HG02798 (cell line): ENCODE measurements around the gene LGR4.
"Not testable (repeated sequence)": the region's sequence is repeated elsewhere in the genome, so short reads cannot be mapped to it uniquely, and the experiment has no call there.

Source experiments
- ATAC-seq: cut with Tn5 transposase; IDR thresholded peaks from one replicate; pipeline ENCODE4 v1.9.1; 2021; ENCODE audit warnings: mild to moderate bottlenecking; ENCODE audit not compliant: unreplicated experiment, poor library complexity

The LGR4 gene

DNA sequence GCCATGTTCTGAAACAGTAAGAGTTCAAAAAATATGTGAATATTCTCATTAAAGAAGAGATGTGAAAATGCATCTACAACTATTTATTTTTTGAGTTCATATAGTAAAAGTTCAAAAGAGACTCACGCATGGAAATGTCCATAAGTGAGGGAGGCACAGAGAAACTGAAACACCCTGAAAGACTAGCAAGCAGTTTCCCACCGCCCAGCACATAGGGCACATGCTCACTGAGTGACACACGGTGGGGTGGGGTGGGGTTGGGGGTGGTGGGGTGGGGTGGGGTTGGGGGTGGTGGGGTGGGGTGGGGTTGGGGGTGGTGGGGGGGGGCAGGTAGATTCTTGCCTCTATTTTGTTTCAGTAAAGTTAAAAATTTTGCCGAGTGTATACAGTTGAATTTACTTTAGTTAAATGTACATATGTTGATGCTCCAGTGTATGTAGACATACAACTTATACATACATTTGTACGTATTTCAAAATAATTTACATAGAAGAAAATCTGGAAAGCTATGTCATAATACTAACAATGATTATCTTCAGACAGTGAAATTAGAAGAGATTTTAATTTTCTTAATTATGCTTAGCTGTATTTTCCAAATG is 115.9 kb downstream of the LGR4 start:
- no peak for ATAC-seq

DNA sequence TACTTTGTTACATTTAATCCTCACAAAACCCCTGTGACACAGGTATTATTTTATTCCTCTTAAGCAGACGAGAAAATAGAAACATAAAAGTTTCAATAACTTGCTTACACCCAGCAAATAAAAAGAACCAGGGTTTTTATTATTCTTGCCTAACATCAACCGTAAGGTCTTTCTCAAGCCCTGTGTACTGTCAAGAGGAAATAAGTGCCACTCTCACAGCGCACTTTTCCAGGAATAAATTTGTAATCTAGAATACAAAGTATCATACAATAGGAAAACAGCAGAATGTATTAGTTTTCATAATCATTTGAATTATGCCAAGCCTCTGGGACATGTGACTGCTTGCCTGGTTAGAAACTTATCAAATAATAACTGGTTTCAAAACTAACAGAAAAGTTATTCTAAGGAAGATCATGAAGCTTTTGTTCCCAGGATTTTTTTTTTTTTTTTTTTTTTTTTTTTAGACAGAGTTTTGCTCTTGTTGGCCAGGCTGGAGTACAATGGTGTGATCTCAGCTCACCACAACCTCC is 117.0 kb downstream of the LGR4 start:
- no peak for ATAC-seq

DNA sequence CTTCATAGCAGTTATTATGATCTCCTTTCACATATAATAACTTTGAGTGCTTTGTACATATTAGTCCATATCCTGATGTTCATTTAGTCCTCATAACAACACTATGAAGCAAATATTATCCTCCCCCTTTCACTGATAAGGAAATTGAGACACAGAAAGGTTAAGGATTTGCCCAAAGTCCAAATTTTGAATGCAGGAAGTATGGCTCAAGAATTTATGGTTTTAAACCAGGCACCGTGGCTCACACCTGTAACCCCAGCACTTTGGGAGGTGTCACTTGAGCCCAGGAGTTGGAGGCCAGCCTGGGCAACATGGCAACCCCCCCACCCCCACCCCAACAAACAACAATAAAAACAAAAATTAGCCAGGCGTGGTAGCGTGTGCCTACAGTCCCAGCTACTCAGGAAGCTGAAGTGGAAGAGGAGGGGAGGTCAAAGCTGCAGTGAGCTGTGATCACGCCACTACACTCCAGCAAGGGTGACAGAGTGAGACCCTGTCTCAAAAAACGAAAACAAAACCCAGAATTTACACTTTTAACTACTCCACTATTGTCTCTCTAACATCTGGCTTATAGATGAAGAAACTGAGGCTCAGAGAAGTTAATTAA is 118.1 kb downstream of the LGR4 start:
- no peak for ATAC-seq

DNA sequence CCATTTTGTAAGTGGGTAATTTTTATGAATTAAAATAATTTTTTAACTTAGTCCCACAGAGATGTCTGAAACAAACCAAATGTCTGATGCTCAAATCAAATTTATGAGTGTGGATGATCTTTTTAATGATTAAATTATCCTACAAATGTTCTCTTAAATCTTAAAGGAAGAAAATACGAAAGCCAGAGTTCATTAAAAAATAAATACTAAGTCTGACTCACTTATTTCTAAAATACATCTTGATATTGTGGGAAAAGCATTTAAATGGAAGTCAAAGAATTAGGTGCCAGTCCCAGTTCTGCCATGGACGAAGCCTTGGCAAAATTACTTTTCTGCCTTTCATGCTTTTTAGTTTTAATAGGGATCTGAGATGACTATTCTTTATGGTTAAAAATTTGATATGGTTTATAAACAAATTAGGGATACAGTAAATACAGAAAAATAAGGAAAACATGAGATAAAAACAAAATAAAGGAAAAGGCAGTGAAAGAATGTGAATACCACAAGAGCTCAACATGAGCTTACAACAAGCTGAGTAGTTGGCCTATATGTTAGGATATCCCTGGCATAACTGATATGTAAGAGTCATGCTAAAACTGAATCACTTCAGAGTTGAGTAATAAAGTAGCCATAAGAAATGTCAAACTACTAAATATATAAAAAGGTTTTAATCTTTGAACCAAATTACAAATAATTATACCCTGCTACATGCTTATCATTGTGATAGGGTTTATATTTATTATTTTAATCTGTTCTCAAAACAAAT is 118.8 kb downstream of the LGR4 start:
- no peak for ATAC-seq

DNA sequence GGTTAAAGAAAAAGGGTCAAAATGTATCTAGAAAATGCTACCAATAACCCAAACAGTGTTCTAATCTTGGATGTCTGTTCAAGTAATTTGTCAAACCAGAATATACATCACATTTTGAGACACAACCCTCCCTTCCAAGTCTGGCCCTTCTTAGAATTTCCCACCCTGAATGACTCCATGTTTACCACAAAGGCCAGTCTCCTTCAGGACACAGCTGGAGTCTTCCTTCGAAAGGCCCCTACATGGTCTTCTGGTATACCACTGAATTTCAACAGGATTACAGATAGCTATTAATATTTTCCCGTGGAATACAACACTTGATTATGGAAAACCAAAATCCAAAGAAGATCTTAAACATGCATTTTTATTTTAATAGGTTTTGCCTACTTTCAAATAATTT is 119.8 kb downstream of the LGR4 start:
- ATAC-seq, result no peak

DNA sequence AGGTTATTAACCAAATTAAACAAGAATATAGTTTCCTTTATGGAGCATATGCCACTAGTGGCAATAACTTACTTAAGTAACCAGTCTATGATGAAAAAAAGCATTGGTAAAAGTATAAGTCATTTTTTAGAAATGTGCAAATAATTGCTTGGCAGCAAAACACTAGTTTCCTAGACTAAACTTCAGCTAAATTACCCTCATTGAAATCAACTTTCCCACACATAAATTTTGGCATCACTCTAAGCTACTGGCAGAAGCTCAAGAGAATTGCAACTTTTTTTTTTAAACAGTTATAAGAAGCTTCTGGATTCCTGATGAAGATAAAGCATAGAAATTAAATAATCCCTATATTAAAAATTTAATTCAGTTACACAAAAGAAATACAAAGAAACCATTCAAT is 122.1 kb downstream of the LGR4 start:
- ATAC-seq, result no peak

DNA sequence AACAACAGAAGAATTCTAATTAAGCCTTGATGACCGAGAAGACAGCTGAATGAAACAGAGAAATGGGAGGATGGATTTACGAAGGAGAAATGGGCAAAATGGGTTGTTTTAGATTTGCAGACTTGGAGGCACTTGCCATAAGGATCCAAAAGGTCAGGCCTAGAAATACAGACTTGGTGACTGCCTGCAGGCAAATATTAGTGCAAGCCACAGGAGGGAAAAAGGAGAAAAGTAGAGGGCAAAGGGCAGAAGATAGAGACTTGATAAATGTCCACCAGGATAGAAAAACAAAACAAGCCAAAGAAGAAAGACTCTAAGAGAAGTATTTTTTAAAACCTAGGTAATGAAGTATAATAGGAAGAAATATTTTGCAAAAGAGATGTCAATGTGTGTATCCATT is 122.7 kb downstream of the LGR4 start:
- no peak for ATAC-seq

DNA sequence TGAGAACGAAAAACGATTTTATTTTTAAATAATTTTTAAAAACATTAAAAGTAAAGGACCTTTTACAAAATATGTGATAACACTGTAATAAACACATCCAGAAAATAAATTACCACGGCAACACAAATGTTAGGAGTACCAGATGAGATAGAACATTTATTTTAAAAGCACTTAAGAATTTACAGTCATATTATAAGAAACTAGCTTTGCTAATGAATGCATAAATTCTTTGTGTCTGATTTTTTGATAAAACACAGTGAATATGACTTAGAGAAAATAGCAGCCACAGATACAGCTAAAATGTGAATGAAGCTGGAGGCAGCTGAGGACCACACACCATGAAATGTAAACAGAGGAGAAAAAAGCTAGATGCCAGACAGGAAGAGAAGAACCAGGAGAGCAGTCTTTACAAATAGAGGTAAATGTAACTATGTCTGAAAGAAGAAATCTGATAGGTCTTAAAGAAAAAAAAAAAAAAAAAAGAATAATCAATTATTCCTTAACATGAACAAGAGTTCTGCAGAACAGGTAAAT is 124.2 kb downstream of the LGR4 start:
- ATAC-seq, result no peak

DNA sequence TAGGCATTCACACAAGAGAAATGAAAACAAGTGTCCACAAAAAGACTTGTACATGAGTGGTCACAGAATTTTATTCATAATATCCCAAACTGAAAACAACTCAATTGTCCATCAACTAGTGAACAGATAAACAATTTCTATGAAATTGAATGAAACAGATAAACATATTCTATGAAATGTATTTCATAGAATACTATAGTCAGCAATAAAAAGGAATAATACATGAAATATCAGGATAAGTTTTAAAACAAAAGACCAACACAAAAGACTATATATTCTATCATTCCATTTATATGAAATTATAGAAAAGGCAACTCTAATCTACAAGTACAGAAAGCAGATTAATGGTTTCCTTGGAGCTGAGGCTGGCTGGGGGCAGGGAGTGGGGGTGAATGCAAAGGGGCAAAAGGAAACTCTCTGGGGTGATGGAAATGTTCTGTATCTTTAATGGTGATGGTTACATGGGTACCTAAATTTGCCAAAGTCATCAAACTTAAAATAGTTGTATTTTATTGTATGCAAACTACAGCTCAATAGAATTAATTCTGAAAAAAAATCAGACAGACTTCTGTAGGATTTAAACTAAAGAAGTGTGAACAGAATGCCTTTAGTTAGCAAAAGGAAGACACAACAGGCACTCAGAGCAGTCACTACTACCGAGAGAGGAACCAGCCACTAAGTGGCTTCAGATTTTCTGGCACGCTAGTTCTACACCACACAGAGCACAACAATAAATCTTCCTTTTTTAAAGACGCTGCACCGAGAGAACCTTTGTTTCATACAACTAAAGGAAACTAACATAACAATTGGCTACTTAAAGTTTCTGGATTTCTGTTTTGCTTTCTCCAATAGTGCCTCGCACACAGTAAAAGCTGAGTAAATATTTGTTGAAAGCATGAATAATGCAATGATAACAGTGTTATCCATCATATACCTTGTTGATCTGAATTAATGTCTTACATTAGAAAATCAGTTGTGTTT is 124.9 kb downstream of the LGR4 start:
- no peak for ATAC-seq

DNA sequence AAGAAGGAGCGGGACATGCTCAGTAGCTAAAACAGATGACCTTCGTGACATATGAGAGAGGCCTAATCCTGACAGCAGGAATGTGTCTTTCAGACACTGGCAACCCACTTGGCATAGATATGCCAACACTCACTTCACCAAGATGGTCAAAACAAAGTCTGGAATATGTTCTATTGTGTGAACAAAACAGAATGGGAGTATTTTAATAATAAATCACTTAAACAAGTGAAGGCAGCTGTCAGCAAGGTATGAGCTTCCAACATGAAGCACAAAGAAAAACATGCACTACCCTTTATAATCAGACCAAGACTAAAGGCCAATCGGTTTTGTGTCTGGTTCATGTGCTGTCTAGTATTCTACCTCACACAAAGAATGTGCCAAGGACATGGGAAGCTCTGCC is 132.6 kb downstream of the LGR4 start:
- ATAC-seq, result no peak

DNA sequence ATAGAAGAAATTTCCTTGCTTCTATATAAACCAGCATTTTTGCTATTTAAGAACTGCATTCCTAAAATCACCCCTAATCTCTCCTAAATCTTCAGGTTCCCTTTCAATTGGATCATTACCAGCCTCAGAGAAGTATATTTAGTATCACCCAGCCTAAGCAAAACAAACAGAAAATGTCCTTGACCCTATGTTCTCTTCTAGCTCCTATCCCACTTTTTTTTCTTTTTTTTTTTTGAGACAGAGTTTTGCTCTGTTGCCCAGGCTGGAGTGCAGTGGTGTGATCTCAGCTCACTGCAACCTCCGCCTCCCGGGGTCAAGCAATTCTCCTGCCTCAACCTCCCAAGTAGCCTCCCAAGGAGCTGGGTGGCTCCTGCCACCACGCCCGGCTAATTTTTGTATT is 137.8 kb downstream of the LGR4 start:
- ATAC-seq, result not testable (repeated sequence)

DNA sequence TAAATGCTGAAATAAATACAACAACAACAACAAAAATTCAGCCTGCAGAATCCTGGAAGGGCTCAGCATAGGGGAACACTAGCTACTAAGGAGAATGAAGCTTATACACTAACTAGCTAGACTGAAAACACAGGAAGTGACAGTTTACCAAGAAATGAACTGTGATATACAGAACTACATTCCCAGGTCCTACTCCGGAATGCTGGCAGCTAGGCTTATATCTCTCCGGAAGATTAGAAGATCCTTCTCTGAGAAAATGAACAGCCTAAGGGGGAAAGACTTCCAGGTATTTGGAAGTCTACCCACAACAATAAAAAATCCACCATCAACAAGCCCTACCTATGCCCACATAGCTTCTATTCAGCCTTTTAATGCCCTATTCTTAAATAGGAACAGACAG is 140.6 kb downstream of the LGR4 start:
- no peak for ATAC-seq

DNA sequence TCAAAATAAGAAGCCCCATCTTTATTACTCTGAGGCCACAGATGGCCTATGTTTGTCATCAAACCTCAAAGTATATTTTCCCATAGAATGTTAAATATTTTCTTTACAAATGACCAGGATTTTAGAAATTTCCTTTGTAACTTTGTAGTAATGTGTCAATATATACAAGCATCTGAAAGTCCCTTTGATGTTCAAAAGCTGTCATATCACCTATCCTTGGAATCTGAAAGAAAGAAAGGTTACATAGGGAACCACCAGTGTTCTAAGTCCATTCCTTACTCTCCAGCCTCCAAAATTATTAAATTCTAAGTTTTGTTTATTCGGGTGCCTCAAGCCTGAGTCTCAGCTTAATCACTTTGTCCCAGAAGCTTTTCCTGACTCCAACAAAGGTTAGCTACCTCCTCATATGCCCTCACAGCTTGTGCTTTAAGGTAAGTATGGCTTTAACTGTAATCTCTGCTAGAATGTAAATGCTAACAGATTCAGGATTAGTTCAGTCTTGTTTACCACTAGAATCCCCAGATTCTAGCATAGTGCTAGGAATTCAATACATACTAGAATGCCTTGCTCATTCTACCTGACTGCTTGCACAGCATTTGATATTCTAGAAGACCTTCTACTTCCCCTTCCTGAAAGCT is 141.8 kb downstream of the LGR4 start:
- ATAC-seq, result no peak

DNA sequence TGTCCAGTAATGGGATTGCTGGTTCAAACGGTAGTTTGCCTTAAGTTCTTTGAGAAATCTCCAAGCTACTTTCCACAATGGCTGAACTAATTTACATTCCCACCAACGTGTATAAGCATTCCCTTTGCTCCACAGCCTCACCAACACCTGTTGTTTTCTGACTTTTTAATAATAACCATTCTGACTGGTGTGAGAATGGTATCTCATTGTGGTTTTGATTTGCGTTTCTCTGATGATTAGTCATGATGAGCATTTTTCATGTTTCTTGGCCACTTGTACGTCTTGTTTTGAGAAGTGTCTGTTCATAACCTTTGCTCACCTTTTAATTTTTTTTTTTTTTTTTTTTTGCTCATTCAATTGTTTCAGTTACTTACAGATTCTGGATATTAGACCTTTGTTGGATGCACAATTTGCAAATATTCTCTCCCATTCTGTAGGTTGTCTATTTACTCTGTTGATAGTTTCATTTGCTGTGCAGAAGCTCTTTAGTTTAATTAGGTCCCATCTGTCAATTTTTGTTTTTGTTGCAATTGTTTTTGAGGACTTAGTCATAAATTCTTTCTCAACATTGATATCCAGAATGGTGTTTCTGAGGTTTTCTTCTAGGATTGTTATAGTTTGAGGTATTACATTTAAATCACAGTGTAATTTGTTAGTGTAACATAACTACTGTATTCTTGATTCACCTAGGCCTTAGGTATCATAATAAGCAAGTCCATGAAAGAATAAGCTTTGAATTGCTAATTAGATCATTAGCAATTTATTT is 142.5 kb downstream of the LGR4 start:
- no peak for ATAC-seq

DNA sequence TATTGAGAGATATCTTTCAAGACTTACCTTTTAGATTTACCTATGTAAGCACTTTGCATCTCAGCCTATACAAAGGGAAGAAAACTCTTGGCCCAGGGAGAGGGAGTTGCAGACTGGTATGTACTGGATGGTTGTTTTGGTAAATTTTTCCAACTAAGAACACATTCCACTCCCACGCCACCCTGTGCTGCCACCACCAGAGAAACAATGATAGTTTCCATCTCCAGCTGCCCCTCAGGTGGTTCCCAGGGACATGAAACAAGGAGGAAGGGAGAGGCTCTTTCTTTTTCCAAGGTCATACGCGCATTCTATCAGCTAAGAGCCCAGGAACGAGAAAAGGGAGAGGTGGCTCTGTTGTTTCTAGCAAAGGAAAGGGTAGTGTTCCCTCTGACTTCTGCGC is 144.0 kb downstream of the LGR4 start:
- ATAC-seq, result no peak

DNA sequence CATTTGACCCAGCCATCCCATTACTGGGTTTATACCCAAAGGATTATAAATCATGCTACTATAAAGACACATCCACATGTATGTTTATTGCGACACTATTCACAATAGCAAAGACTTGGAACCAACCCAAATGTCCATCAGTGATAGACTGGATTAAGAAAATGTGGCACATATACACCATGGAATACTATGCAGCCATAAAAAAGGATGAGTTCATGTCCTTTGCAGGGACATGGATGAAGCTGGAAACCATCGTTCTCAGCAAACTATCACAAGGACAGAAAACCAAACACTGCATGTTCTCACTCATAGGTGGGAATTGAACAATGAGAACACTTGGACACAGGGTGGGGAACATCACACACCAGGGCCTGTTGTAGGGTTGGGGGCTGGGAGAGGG is 145.5 kb downstream of the LGR4 start:
- not testable (repeated sequence) for ATAC-seq

DNA sequence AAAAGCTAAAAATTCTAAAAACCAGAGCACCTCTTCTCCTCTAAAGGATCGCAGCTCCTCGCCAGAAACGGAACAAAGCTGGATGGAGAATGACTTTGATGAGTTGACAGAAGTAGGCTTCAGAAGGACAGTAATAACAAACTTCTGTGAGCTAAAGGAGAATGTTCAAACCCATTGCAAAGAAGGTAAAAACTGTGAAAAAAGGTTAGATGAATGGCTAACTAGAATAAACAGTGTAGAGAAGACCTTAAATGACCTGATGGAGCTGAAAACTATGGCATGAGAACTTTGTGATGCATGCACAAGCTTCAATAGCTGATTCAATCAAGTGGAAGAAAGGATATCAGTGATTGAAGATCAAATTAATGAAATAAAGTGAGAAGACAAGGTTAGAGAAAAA is 150.4 kb downstream of the LGR4 start:
- not testable (repeated sequence) for ATAC-seq

DNA sequence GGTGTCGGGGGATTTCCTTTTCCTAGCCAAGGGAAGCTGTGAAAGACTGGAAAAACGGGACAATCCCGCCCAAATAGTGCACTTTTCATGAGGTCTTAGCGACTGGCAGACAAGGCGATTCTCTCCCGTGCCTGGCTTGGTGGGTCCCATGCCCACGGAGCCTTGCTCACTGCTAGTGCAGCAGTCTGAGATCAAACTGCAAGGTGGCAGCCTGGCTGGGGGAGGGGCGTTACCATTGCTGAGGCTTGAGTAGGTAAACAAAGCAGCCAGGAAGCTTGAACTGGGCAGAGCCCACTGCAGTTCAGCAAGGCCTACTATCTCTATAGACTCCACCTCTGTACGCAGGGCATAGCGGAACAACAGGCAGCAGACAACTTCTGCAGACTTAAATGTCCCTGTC is 151.2 kb downstream of the LGR4 start:
- ATAC-seq, result not testable (repeated sequence)

DNA sequence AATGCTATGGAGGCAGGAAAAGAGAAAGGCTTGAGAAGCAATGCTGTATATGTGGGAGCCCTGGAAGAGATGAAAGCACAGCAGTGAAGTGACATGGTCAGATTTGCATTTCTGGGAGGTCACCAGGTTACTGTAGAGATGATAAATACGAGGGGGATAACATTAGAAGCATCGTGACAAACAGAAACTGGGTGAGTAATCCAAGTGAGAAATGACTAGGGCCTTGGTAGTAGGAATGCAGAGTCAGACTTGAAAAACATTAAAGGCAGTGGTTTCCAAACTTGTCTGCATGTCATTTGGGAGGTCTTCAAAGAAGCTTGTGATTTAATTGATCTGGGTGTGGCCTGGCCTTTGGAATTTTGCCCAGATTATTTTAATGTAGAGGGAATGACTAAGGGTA is 153.5 kb downstream of the LGR4 start:
- ATAC-seq, result peak; percentile 97
